K562 (cell line): ENCODE data around the gene CTIF. TPM values are rescaled to one million over a fixed set of nuclear protein-coding genes. Genes with fewer than 3 reads are reported as not detected.

Experiments used
- BDP1 ChIP-seq: IDR thresholded peaks from 3 replicates; pipeline ENCODE4 v1.6.1; 2011; ENCODE audit not compliant: insufficient read length, insufficient read depth
- ELF1 ChIP-seq: fragments of 200-800 bp; sonication (Bioruptor generic); IDR thresholded peaks from 2 replicates; pipeline ENCODE4 v1.6.1; 2016; ENCODE audit warnings: missing genetic modification characterization, missing compliant biosample characterization
- ETS1 ChIP-seq: conservative IDR thresholded peaks from 2 replicates; pipeline ENCODE4 v1.6.1; 2011; ENCODE audit warnings: low read depth, mild to moderate bottlenecking, low read length; ENCODE audit not compliant: control insufficient read depth
- FOXM1 ChIP-seq, 2 experiments: fragments of 450-650 bp in 1 of 2; sonication (generic) in 1 of 2; formaldehyde crosslinking in 1 of 2; IDR thresholded peaks; 2 replicates each; pipeline versions ENCODE4 v1.6.1 to v1.9.0; 2017 to 2022; ENCODE audit warnings: low read depth in 2 of 2, mild to moderate bottlenecking in 2 of 2, missing genetic modification reagents in 1 of 2, moderate library complexity in 1 of 2
- FOXP1 ChIP-seq: sonication (generic); formaldehyde crosslinking; IDR thresholded peaks from 2 replicates; pipeline ENCODE4 v1.8.0; 2022; ENCODE audit warnings: mild to moderate bottlenecking, missing genetic modification reagents
- GTF2E2 ChIP-seq: fragments of 200-800 bp; sonication (Bioruptor generic); IDR thresholded peaks from 2 replicates; pipeline ENCODE4 v1.6.1; 2016; ENCODE audit warnings: missing genetic modification characterization, missing compliant biosample characterization
- HDAC3 ChIP-seq: fragments of 450-650 bp; IDR thresholded peaks from 2 replicates; pipeline ENCODE4 v1.6.1; 2018; ENCODE audit warnings: borderline replicate concordance, mild to moderate bottlenecking, moderate library complexity; ENCODE audit not compliant: partially characterized antibody
- HDGF ChIP-seq: fragments of 450-650 bp; IDR thresholded peaks from 2 replicates; pipeline ENCODE4 v1.6.1; 2016
- HNRNPL ChIP-seq: fragments of 200-400 bp; formaldehyde crosslinking; IDR thresholded peaks from 2 replicates; pipeline ENCODE4 v1.6.1; 2017; ENCODE audit warnings: low read depth, mild to moderate bottlenecking, low read length
- MTA1 ChIP-seq: fragments of 450-650 bp; IDR thresholded peaks from 2 replicates; pipeline ENCODE4 v1.6.1; 2017; ENCODE audit warnings: borderline replicate concordance
- POLR2A ChIP-seq: fragments of 450-650 bp; conservative IDR thresholded peaks from 2 replicates; pipeline ENCODE4 v1.6.1; 2016
- RAD21 ChIP-seq, 2 experiments: fragments of 250-450 bp in 1 of 2; fragments of 450-650 bp in 1 of 2; sonication (Bioruptor Pico) in 1 of 2; formaldehyde crosslinking in 1 of 2; IDR thresholded peaks in 1 of 2; conservative IDR thresholded peaks in 1 of 2; 2 replicates each; pipeline versions ENCODE4 v1.4.0 to v1.8.0; 2020 to 2022; ENCODE audit warnings: mild to moderate bottlenecking in 2 of 2, moderate library complexity in 1 of 2
- SMC3 ChIP-seq: conservative IDR thresholded peaks from 2 replicates; pipeline ENCODE4 v1.6.1; 2011; ENCODE audit warnings: low read depth, low read length, improper control_type of control experiment; ENCODE audit not compliant: insufficient read depth
- SP1 ChIP-seq: sonication (generic); formaldehyde crosslinking; IDR thresholded peaks from 2 replicates; pipeline ENCODE4 v1.8.1; 2022; ENCODE audit warnings: mild to moderate bottlenecking, missing genetic modification reagents
- TRIM24 ChIP-seq, 2 experiments: fragments of 450-650 bp; IDR thresholded peaks; 2 replicates each; pipeline ENCODE4 v1.6.1; 2016
- ZNF740 ChIP-seq, 3 experiments: fragments of 200-800 bp in 1 of 3; sonication (Bioruptor generic) in 1 of 3; sonication (generic) in 1 of 3; formaldehyde crosslinking in 1 of 3; IDR thresholded peaks; 2 replicates each; pipeline versions ENCODE4 v1.6.1 to v1.8.0; 2016 to 2022; ENCODE audit warnings: mild to moderate bottlenecking in 2 of 3, missing compliant biosample characterization in 2 of 3, missing genetic modification characterization in 2 of 3, missing genetic modification reagents in 1 of 3
- ZNF766 ChIP-seq: fragments of 200-800 bp; sonication (Bioruptor generic); conservative IDR thresholded peaks from 2 replicates; pipeline ENCODE4 v1.6.1; 2016; ENCODE audit warnings: missing genetic modification characterization, missing compliant biosample characterization
- polyA plus RNA-seq, 8 experiments: library from polyadenylated mRNA; depleted of rRNA in 4 of 8; stranded (reverse) in 5 of 8; unstranded in 3 of 8; fragments of >200 nt; fragmentation: Nextera tagmentation in 2 of 8; fragmentation: Illumina TruSeq in 1 of 8; extraction: Ambion mirVana in 2 of 8; extraction: Trizol in 1 of 8; gene quantifications; 2 replicates each; pipeline versions ENCODE4 v1.2.1 to v1.2.3, GENCODE V29; 2011 to 2014; ENCODE audit warnings: inconsistent platforms in 1 of 8, missing spikeins in 1 of 8
- total RNA-seq, 7 experiments: library from RNA; depleted of rRNA in 6 of 7; stranded (reverse); fragments of >200 nt in 6 of 7; fragmentation: Illumina TruSeq in 2 of 7; extraction: Trizol in 2 of 7; gene quantifications; 2 replicates each; pipeline versions ENCODE4 v1.2.1 to v1.2.3, GENCODE V29; 2011 to 2021; ENCODE audit warnings: low replicate concordance in 1 of 7
- TF ChIP-seq, protein P1 (sequence below): fragments of 250-450 bp; sonication (Bioruptor Pico); IDR thresholded peaks from 2 replicates; pipeline ENCODE4 v1.6.1; 2021; ENCODE audit warnings: mild to moderate bottlenecking
- TF ChIP-seq, protein P2 (sequence below): fragments of 450-650 bp; IDR thresholded peaks from 2 replicates; pipeline ENCODE4 v1.7.0; 2016; ENCODE audit warnings: borderline replicate concordance
- TF ChIP-seq, protein P3 (sequence below), 3 experiments: IDR thresholded peaks in 2 of 3; conservative IDR thresholded peaks in 1 of 3; 2 replicates each; pipeline ENCODE4 v1.5.1; 2011 to 2012; ENCODE audit warnings: low read length in 3 of 3, mild to moderate bottlenecking in 3 of 3, control low read depth in 2 of 3, improper control_type of control experiment in 1 of 3, inconsistent platforms in 1 of 3, low read depth in 1 of 3, mixed read lengths in 1 of 3, moderate library complexity in 1 of 3; ENCODE audit not compliant: insufficient read depth in 2 of 3

CTIF gene
- total and polyA plus RNA-seq, 9 of the 15 experiments (the other 6 are each of a cell fraction or from before 2014, with no cell fraction given), result 0.17 to 11.5 (median 2.2) TPM

GRCh38 chr18:48828691-48829442 is 290.0 kb downstream of the CTIF start (continued):
- TF ChIP-seq, protein P1, sequence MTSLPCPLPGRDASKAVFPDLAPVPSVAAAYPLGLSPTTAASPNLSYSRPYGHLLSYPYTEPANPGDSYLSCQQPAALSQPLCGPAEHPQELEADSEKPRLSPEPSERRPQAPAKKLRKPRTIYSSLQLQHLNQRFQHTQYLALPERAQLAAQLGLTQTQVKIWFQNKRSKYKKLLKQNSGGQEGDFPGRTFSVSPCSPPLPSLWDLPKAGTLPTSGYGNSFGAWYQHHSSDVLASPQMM, result no peak
- TF ChIP-seq GTF2E2 (no peak), HDGF (no peak), BDP1 (no peak), RAD21 (CRISPR knock-in tag; conservative IDR thresholded peaks at IDR 0.05 in 1 of 2, IDR thresholded peaks at IDR 0.05 in 1 of 2) (0 out of 4 replicates have a peak, but pooled peaks of 1 of the 2 experiments have one; percentile 16), MTA1 (0 out of 2 replicates have a peak, but pooled peaks have one; percentile 31), ELF1 (tag) (no peak), HDAC3 (peak; percentile 54), TRIM24 (IDR thresholded peaks at IDR 0.05) (peak; percentile 27 to 57; a peak in 1 of 4 replicates), FOXM1 (IDR thresholded peaks at IDR 0.05; ENCODE audit: low read depth) (peak; percentile 75), FOXM1 (CRISPR knock-in tag; IDR thresholded peaks at IDR 0.05; ENCODE audit: low read depth) (no peak), SMC3 (no peak), ZNF766 (CRISPR knock-in tag) (0 out of 2 replicates have a peak, but pooled peaks have one; percentile 19), SP1 (CRISPR knock-in tag) (no peak), FOXP1 (CRISPR knock-in tag) (no peak), HNRNPL (no peak), POLR2A (no peak), ETS1 (no peak), ZNF740 (CRISPR knock-in tag; IDR thresholded peaks at IDR 0.05) (no peak), ZNF740 (tag; IDR thresholded peaks at IDR 0.05) (peak in 1 of 2 experiments; percentile 75; a peak in 1 of 4 replicates)
- TF ChIP-seq, protein P2, sequence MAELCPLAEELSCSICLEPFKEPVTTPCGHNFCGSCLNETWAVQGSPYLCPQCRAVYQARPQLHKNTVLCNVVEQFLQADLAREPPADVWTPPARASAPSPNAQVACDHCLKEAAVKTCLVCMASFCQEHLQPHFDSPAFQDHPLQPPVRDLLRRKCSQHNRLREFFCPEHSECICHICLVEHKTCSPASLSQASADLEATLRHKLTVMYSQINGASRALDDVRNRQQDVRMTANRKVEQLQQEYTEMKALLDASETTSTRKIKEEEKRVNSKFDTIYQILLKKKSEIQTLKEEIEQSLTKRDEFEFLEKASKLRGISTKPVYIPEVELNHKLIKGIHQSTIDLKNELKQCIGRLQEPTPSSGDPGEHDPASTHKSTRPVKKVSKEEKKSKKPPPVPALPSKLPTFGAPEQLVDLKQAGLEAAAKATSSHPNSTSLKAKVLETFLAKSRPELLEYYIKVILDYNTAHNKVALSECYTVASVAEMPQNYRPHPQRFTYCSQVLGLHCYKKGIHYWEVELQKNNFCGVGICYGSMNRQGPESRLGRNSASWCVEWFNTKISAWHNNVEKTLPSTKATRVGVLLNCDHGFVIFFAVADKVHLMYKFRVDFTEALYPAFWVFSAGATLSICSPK, result no peak
- TF ChIP-seq, protein P3, sequence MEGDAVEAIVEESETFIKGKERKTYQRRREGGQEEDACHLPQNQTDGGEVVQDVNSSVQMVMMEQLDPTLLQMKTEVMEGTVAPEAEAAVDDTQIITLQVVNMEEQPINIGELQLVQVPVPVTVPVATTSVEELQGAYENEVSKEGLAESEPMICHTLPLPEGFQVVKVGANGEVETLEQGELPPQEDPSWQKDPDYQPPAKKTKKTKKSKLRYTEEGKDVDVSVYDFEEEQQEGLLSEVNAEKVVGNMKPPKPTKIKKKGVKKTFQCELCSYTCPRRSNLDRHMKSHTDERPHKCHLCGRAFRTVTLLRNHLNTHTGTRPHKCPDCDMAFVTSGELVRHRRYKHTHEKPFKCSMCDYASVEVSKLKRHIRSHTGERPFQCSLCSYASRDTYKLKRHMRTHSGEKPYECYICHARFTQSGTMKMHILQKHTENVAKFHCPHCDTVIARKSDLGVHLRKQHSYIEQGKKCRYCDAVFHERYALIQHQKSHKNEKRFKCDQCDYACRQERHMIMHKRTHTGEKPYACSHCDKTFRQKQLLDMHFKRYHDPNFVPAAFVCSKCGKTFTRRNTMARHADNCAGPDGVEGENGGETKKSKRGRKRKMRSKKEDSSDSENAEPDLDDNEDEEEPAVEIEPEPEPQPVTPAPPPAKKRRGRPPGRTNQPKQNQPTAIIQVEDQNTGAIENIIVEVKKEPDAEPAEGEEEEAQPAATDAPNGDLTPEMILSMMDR (IDR thresholded peaks at IDR 0.05 in 2 of 3, conservative IDR thresholded peaks at IDR 0.05 in 1 of 3; ENCODE audit: insufficient read depth in 2 of 3, low read depth in 1 of 3, low read length in 3 of 3), result no peak
